SH-SY5Y (cell line): ENCODE results near the gene SIMC1.

Experiments used
- GATA2 ChIP-seq: IDR thresholded peaks from 2 replicates; pipeline ENCODE4 v1.6.1; 2011; ENCODE audit warnings: mild to moderate bottlenecking, low read depth, low read length
- GATA3 ChIP-seq: IDR thresholded peaks from 2 replicates; pipeline ENCODE4 v1.6.1; 2011; ENCODE audit warnings: low read depth, mild to moderate bottlenecking, low read length, moderate library complexity

- TF ChIP-seq GATA2 (no peak), GATA3 (no peak)
Measured at GRCh38 chr5:176342158-176342483, 103.9 kb downstream of the SIMC1 start.
